ENCODE results near the gene SUMO2.

GRCh38 chr17:75227729-75228128 lies 45.0 kb upstream of the SUMO2 start:
- TF ChIP-seq YY1 (IDR thresholded peaks at IDR 0.05; ENCODE audit: insufficient read depth, insufficient read length) (no peak), ZNF274 (IDR thresholded peaks at IDR 0.05; ENCODE audit: low read depth, low read length) (no peak)
